Naive thymus-derived CD4-positive, alpha-beta T cell (primary cell): ENCODE measurements around the gene UBL3. TPM values are rescaled to one million over a fixed set of nuclear protein-coding genes. Genes with fewer than 3 reads are reported as not detected.
A peak's percentile ranks its signal among the peaks of the same experiment; 100 is the strongest.

Source experiments
- ATAC-seq: fragments of 150-1000 bp; cut with Tn5 transposase; 2 replicates; pipeline ENCODE4 v1.10.0; 2021; ENCODE audit warnings: mild to moderate bottlenecking, moderate library complexity
- CTCF ChIA-PET: fragments of 350-600 bp; sonication (Branson Sonifier 250); formaldehyde crosslinking; loops from one replicate; lab custom pipeline; 2021; ENCODE audit warnings: antibody characterized with exemption; lab: Charles Lee
- POLR2A ChIA-PET: fragments of 350-600 bp; sonication (Branson Sonifier 250); formaldehyde crosslinking; loops from one replicate; lab custom pipeline; 2021; ENCODE audit warnings: antibody characterized with exemption, inconsistent platforms; lab: Charles Lee
- DNase-seq, 9 donors: peaks; one replicate each; pipeline versions ENCODE4 v3.0.0 to v3.0.0-alpha.2; 2020 to 2022; ENCODE audit warnings: mixed read lengths in 1 of 9
- H3K27ac ChIP-seq: one replicate; pipeline ENCODE4 v1.7.0; 2013; ENCODE audit warnings: mild to moderate bottlenecking, low read depth, low read length, moderate library complexity
- H3K27me3 ChIP-seq, 2 donors: one replicate each; pipeline ENCODE4 v1.7.0; 2013; ENCODE audit warnings: low read length in 2 of 2, mild to moderate bottlenecking in 2 of 2, moderate library complexity in 2 of 2; ENCODE audit not compliant: control insufficient read depth in 2 of 2, insufficient read depth in 2 of 2
- H3K36me3 ChIP-seq, 3 experiments: 1 replicate in 2 of 3; 2 replicates in 1 of 3; pipeline ENCODE4 v1.7.0; 2013; ENCODE audit warnings: low read length in 3 of 3, mild to moderate bottlenecking in 3 of 3, moderate library complexity in 1 of 3; ENCODE audit not compliant: insufficient read depth in 3 of 3, control insufficient read depth in 2 of 3
- H3K4me1 ChIP-seq, 2 donors: one replicate each; pipeline ENCODE4 v1.7.0; 2013; ENCODE audit warnings: low read length in 2 of 2, mild to moderate bottlenecking in 2 of 2, moderate library complexity in 1 of 2; ENCODE audit not compliant: control insufficient read depth in 2 of 2, insufficient read depth in 2 of 2
- H3K4me3 ChIP-seq: 2 replicates; pipeline ENCODE4 v1.7.0; 2013; ENCODE audit warnings: mild to moderate bottlenecking, low read length
- H3K9me3 ChIP-seq, 3 experiments: 1 replicate in 2 of 3; 2 replicates in 1 of 3; pipeline ENCODE4 v1.7.0; 2013; ENCODE audit warnings: low read length in 3 of 3; ENCODE audit not compliant: control insufficient read depth in 2 of 3
- H3K27ac Mint-ChIP-seq, 9 donors: one replicate each; pipeline ENCODE4 v1.8.0; 2020 to 2022; ENCODE audit warnings: mixed read lengths in 9 of 9, mild to moderate bottlenecking in 8 of 9, moderate library complexity in 5 of 9, inconsistent platforms in 2 of 9
- H3K27me3 Mint-ChIP-seq, 5 donors: one replicate each; pipeline ENCODE4 v1.8.0; 2021 to 2022; ENCODE audit warnings: mixed read lengths in 5 of 5, mild to moderate bottlenecking in 1 of 5
- H3K36me3 Mint-ChIP-seq, 5 donors: one replicate each; pipeline ENCODE4 v1.8.0; 2020 to 2022; ENCODE audit warnings: mixed read lengths in 5 of 5, mild to moderate bottlenecking in 3 of 5, inconsistent platforms in 1 of 5
- H3K4me1 Mint-ChIP-seq, 7 donors: one replicate each; pipeline ENCODE4 v1.8.0; 2020 to 2022; ENCODE audit warnings: mixed read lengths in 7 of 7, mild to moderate bottlenecking in 3 of 7, inconsistent platforms in 1 of 7
- H3K4me3 Mint-ChIP-seq, 10 donors: one replicate each; pipeline ENCODE4 v1.8.0; 2020 to 2022; ENCODE audit warnings: mild to moderate bottlenecking in 10 of 10, mixed read lengths in 10 of 10, moderate library complexity in 6 of 10, inconsistent platforms in 2 of 10
- H3K9me3 Mint-ChIP-seq, 11 donors: one replicate each; pipeline ENCODE4 v1.8.0; 2020 to 2022; ENCODE audit warnings: mixed read lengths in 11 of 11, mild to moderate bottlenecking in 4 of 11, inconsistent platforms in 1 of 11, moderate library complexity in 1 of 11
- intact Hi-C, 2 donors: fragments of 100-400 bp; cut with micrococcal nuclease; formaldehyde crosslinking; loops; one replicate each; pipeline ENCODE4 v1.15.1; 2023
- polyA plus RNA-seq, 2 donors: library from polyadenylated mRNA; unstranded; fragments of 300-500 nt; fragmentation: Illumina TruSeq; gene quantifications; one replicate each; pipeline ENCODE4 v1.2.3, GENCODE V29; 2021
- total RNA-seq, 6 experiments: library from RNA in 5 of 6; stranded (reverse) in 5 of 6; gene quantifications; 1 replicate in 5 of 6; 2 replicates in 1 of 6; pipeline ENCODE4 v1.2.3 and lab custom pipeline; 2021 to 2026

UBL3 gene
- total and polyA plus RNA-seq, 7 experiments from 2014 or later = 12.7 to 34.5 (median 28.9) TPM

GRCh38 chr13:29855009-29855408 lies 4.6 kb upstream of the UBL3 start:
- intact Hi-C loops = no loop called here
- Histone ChIP-seq H3K4me1 (no peaks in the 10 kb centered on the region), H3K4me3 (no peak overlapping the region), H3K36me3 (peaks cover 0 to 4% (median 0%) of the 10 kb centered on the region in 3 experiments), H3K27ac (no peak overlapping the region), H3K27me3 (no peaks in the 10 kb centered on the region), H3K9me3 (no peaks in the 10 kb centered on the region)
- H3K9me3 Mint-ChIP-seq = peaks cover 0 to 3% (median 0%) of the 10 kb centered on the region in 11 donors
- no peaks in the 10 kb centered on the region for H3K27me3 Mint-ChIP-seq
- ChIA-PET CTCF (no interaction called here), POLR2A (no interaction called here)
- H3K27ac Mint-ChIP-seq = no peak overlapping the region
- DNase-seq (no peak), ATAC-seq (no peak)
- H3K4me3 Mint-ChIP-seq = peak overlapping the region in 1 of 10 donors; percentile 7
- peaks cover 0 to 2% (median 0%) of the 10 kb centered on the region in 5 donors for H3K36me3 Mint-ChIP-seq
- H3K4me1 Mint-ChIP-seq = peaks cover 0 to 38% (median 5%) of the 10 kb centered on the region in 7 donors

GRCh38 chr13:29853131-29853530 lies 2.7 kb upstream of the UBL3 start:
- Mint-ChIP-seq H3K27ac (no peak overlapping the region), H3K36me3 (peaks cover 0 to 5% (median 0%) of the 10 kb centered on the region in 5 donors), H3K4me1 (peaks cover 0 to 34% (median 5%) of the 10 kb centered on the region in 7 donors), H3K9me3 (peaks cover 0 to 3% (median 0%) of the 10 kb centered on the region in 11 donors), H3K4me3 (no peak overlapping the region), H3K27me3 (no peaks in the 10 kb centered on the region)
- ChIA-PET CTCF (no interaction called here), POLR2A (no interaction called here)
- Histone ChIP-seq H3K9me3 (no peaks in the 10 kb centered on the region), H3K36me3 (peaks cover 0 to 10% (median 0%) of the 10 kb centered on the region in 3 experiments), H3K27ac (no peak overlapping the region), H3K4me1 (no peaks in the 10 kb centered on the region), H3K27me3 (no peaks in the 10 kb centered on the region), H3K4me3 (no peak overlapping the region)
- ATAC-seq (no peak), DNase-seq (no peak)
- intact Hi-C loops = loop anchor here (5.0 kb wide), 3 partner anchors 544 to 889 kb away; no protein-coding TSS in a partner anchor

GRCh38 chr13:29852472-29853054 lies 2.1 kb upstream of the UBL3 start:
- Histone ChIP-seq H3K4me3 (no peak overlapping the region), H3K4me1 (no peaks in the 10 kb centered on the region), H3K9me3 (no peaks in the 10 kb centered on the region), H3K27ac (no peak overlapping the region), H3K36me3 (peaks cover 0 to 10% (median 0%) of the 10 kb centered on the region in 3 experiments), H3K27me3 (no peaks in the 10 kb centered on the region)
- peaks cover 0 to 3% (median 0%) of the 10 kb centered on the region in 11 donors for H3K9me3 Mint-ChIP-seq
- H3K4me1 Mint-ChIP-seq = peaks cover 3 to 37% (median 8%) of the 10 kb centered on the region in 7 donors
- ATAC-seq = no peak
- ChIA-PET CTCF (no interaction called here), POLR2A (interaction anchor here (0.7 to 1.5 kb wide), 2 partner anchors 101 to 166 kb away, joined by 4 to 5 read pairs; no protein-coding TSS in a partner anchor)
- H3K27ac Mint-ChIP-seq = peak overlapping the region in 1 of 9 donors; percentile 47
- no peak for DNase-seq
- H3K27me3 Mint-ChIP-seq = no peaks in the 10 kb centered on the region
- H3K4me3 Mint-ChIP-seq = no peak overlapping the region
- intact Hi-C loops = loop anchor here (5.0 kb wide), 3 partner anchors 545 to 890 kb away; no protein-coding TSS in a partner anchor
- H3K36me3 Mint-ChIP-seq = peaks cover 0 to 5% (median 0%) of the 10 kb centered on the region in 5 donors

- Histone ChIP-seq H3K27me3 (no peaks in the 10 kb centered on the region), H3K4me3 (peak overlapping the region; percentile 78), H3K36me3 (peaks cover 0 to 10% (median 0%) of the 10 kb centered on the region in 3 experiments), H3K27ac (peak overlapping the region; percentile 98), H3K9me3 (no peaks in the 10 kb centered on the region), H3K4me1 (peaks cover 11 to 13% of the 10 kb centered on the region in 2 donors)
- intact Hi-C loops = loop anchor here (1.0 to 5.0 kb wide), 23 partner anchors 53 to 1711 kb away; partner anchors contain the start of genes SLC7A1 (in 2 of the 2), USPL1 (in 2 of the 2), KATNAL1 (in 1 of the 2) and PAN3 (in 1 of the 2)
- Mint-ChIP-seq H3K4me3 (peak overlapping the region; percentile 91 to 99 (median 96)), H3K27ac (peak overlapping the region; percentile 90 to 99 (median 93)), H3K4me1 (peaks cover 12 to 42% (median 30%) of the 10 kb centered on the region in 7 donors), H3K9me3 (peaks cover 0 to 1% (median 0%) of the 10 kb centered on the region in 11 donors), H3K36me3 (peaks cover 0 to 7% (median 0%) of the 10 kb centered on the region in 5 donors), H3K27me3 (no peaks in the 10 kb centered on the region)
- ATAC-seq (peak; percentile 5), DNase-seq (peak in 3 of 9 donors; percentile 21 to 42 (median 37))
- CTCF ChIA-PET = interaction anchor here (0.8 to 2.8 kb wide), 4 partner anchors 74 to 264 kb away, joined by 3 to 29 read pairs (median 4); no protein-coding TSS in a partner anchor
- POLR2A ChIA-PET = interaction anchor here (0.7 to 5.4 kb wide), 23 partner anchors 9 to 767 kb away, joined by 3 to 64 read pairs (median 3); partner anchors contain the start of genes HMGB1 and USPL1
Observed at GRCh38 chr13:29849731-29850212, 645 bp downstream of the UBL3 start.

GRCh38 chr13:29849071-29849631 lies 1.3 kb downstream of the UBL3 start:
- peaks cover 0 to 7% (median 0%) of the 10 kb centered on the region in 5 donors for H3K36me3 Mint-ChIP-seq
- H3K27me3 ChIP-seq = no peaks in the 10 kb centered on the region
- ChIA-PET CTCF (interaction anchor here (0.8 to 2.8 kb wide), 4 partner anchors 75 to 265 kb away, joined by 3 to 29 read pairs (median 4); no protein-coding TSS in a partner anchor), POLR2A (interaction anchor here (0.7 to 5.4 kb wide), 12 partner anchors 9 to 768 kb away, joined by 3 to 64 read pairs (median 4); partner anchors contain the start of gene USPL1)
- peak; percentile 9 for ATAC-seq
- H3K9me3 Mint-ChIP-seq = peaks cover 0 to 1% (median 0%) of the 10 kb centered on the region in 11 donors
- peaks cover 13 to 47% (median 36%) of the 10 kb centered on the region in 7 donors for H3K4me1 Mint-ChIP-seq
- H3K36me3 ChIP-seq = peaks cover 0 to 10% (median 0%) of the 10 kb centered on the region in 3 experiments
- peaks cover 0 to under 1% (median 0%) of the 10 kb centered on the region in 5 donors for H3K27me3 Mint-ChIP-seq
- intact Hi-C loops = loop anchor here (1.0 to 5.0 kb wide), 8 partner anchors 75 to 893 kb away; no protein-coding TSS in a partner anchor
- peak overlapping the region; percentile 90 to 98 (median 93) for H3K27ac Mint-ChIP-seq
- peak overlapping the region; percentile 91 to 99 (median 96) for H3K4me3 Mint-ChIP-seq
- peak overlapping the region; percentile 78 for H3K4me3 ChIP-seq
- peaks cover 11 to 13% of the 10 kb centered on the region in 2 donors for H3K4me1 ChIP-seq
- H3K9me3 ChIP-seq = no peaks in the 10 kb centered on the region
- peak in 7 of 9 donors; percentile 21 to 40 (median 33) for DNase-seq
- peak overlapping the region; percentile 98 for H3K27ac ChIP-seq
